Stimulated activated CD4-positive, alpha-beta T cell treated with anti-CD3 and anti-CD28 coated beads, Interleukin-15, amount 100 ng/mL, for 48 hours (primary cell): ENCODE data around the gene RHEX.

Experiments used
- DNase-seq, 2 donors: peaks; one replicate each; pipeline ENCODE4 v3.0.0-alpha.2; 2020; ENCODE audit warnings: low read depth in 2 of 2

RHEX gene

DNA sequence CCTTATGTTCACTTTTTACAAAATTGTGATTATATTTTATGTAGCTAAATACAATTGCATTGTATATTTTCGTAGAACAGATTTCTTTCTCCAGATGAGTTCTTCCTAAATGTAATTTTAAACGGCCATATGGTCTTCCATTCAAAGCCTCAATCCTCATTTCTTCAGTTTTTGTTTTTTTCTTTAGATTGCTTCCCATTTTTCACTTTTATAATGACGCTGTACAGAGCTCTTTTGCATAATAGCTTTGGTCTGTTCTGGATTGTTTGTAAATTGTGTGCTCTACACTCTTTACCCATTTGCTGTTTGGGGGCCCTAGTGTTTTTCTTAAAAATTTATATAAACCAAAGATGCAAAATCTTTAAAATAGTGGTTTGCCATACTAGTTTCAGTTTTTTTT is 36.4 kb downstream of the RHEX start:
- no peak for DNase-seq

DNA sequence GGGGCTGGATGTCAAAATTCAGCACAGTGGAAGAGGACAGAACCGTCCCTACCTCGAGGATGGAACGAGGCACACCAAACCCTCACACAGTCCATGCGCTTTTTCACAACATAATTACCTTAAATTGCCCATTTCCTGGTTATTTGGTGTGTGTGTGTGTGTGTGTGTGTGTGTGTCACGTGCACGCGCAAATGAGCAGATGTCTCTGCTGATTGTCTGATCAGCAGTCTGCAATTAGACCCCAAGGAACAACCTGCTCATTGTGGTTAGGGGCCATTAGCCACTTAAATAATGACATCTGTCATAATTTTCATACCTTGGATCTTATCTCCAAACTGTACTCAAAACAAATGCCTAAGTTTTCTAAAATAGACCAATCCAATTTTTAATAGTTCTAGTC is 41.1 kb downstream of the RHEX start:
- DNase-seq: no peak

DNA sequence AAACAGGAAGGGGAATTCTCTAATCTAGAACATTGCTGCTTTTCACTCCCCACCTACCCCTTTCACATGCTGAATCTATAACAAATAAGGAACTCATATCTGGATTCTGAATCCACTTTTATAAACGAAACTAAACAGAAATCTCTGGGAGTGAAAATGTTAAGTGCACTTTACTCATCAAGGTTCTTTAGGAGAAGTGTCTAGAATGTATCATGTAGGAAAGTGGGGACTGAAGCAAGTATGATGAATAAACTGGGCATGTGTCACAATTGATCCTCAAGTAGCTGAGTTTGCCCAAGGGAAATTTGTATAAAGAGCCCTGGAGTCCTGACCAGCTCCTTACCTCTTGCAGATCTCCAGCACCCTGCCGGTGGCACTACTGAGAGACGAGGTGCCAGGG is 44.4 kb downstream of the RHEX start:
- DNase-seq: no peak

DNA sequence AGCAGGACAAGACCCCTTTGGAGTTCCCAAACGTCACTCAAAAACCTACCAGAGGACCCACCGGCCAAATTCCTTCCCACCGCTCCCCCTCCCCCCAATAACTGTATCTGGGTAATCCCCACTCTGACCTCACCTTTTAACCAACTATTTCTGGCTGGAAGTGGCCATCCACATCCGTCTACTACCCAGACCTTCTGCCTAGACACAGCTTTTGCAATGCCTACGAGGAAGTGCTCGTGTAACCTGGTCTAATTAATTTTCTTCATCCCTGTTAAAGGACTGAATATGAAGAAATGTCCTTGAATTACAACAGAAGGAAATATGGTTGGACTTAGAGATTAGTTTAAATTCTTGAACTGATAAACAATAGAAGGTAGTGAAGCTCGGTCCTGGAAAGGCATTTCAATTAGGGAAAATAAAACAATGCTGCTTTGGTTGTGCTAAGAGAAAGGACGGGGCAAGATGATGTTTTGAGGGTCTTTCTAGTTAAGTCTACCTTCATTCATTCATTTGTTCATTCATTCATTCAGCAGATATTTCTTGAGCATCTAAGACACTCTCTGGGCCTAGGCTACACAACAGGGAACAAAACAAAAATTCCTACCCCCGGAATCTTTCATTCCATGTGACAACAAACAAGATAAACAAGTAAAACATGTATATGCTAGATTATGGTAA is 45.4 kb downstream of the RHEX start:
- DNase-seq: no peak

DNA sequence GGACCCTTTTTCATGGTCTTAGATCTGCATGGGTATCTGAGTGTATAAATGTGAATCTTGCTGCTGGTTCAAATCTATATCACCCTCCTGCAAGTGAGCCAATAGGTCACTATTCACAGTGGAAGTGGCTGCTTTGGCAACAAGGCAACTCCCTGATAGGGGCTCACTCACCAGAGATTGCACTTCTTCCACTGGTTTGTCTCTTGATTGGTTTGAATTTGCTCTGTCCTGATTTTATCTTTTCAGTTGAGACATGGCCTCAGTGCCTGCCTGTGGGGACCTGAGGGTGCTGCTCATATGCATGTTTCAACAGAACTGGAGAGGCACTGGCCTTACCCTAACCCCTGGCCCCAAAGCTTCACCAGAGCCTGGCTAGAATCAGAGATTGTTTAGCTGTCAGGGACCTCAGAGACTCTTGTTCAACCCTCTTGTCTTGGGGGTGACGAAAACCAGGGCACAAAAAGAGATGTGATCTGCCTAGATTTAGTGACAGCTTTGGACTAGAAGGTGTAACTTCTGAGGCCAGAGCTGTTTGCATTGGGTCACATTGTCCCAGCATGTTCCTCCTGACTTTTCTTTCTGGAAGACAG is 47.3 kb downstream of the RHEX start:
- DNase-seq: no peak

DNA sequence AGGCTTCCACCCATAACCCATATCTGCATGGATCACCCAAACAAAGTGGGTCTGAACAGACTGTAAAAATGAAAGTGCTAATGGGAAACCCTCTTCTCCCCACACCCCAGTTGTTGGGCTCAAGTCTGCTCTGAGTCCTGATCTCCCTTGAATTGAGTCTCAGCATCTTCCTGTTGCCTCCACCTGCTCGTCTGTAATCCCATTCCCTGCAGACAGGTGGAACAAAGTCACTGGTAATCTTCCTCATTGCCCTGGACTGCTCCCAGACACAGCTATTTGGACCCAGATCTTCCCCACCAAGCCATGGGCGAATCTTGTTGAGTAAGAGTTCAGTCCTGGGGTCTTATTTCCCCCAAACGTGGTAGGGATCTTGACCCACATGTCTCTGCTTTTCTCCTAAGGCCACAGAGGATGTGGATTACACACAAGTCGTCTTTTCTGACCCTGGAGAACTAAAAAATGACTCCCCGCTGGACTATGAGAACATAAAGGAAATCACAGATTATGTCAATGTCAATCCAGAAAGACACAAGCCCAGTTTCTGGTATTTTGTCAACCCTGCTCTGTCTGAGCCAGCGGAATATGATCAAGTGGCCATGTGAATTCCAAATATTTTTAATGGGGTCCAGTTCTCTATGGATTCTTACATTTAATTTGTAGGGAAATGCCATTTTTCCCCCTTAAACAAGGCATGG is 48.5 kb downstream of the RHEX start:
- no peak for DNase-seq

DNA sequence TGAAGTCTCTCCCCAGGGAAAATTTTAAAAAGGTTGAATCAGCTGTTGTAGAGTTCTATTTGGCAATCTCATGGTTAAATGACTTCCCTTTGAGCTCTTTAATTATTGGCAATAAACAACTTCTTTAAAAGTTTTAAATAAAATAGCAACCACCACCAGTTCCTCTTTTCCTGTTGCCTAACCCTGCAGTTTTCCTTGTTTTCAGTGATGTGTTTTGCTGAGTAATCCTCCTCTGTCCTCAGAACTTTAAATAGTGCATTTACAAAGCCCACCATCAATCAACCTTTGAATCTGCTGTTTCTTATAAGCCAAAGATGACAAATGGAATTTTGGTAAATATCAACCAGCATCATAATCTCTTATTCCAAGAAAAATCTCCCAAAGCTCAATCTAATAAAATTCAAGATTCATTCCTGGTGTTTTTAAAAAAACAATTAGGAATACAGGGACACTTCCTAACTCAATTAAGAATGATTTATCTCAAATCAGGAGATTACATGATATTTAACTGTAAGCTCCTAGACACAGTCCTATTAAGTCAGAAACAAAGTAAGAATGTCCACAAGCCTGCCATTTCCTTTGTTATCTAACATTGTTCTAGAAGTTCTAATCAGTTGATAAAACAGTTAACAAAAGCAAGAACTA is 49.4 kb downstream of the RHEX start:
- DNase-seq: no peak

DNA sequence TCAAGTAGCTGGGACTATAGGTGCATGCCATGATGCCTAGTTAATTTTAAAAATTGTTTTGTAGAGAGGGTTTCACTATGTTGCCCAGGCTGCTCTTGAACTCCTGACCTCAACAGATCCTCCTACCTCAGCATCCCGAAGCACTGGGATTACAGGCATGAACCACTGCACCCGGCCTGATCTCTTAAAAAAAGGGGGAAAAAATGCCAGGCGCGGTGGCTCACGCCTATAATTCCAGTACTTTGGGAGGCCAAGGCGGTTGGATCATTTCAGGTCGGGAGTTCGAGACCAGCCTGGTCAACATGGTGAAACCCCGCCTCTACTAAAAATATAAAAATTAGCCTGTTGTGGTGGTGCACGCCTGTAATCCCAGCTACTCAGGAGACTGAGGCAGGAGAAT is 51.0 kb downstream of the RHEX start:
- no peak for DNase-seq

DNA sequence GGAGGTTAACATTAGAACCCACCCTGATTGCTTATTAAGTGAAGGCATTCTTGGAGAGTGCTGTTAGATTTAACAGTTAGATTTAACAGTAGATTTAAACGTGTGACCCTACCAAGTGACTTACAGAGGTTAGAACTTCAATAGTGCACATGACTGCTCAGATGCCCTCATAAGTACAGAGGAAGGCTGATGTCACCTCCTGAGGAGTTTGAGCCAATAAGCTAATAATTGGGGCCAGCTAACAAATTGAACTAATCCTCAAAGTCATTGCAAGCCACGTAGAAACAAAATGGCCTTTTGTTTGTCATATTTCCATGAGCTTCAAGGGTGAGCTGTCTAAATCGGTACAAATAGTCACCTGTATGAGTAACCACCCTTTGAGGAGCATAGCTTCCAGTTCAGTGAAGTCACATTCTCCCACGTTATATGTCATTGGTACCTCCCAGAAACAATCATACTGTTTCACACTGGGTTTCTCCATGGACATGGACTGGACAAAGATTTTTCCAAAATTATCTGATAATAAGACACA is 52.6 kb downstream of the RHEX start:
- DNase-seq: no peak

DNA sequence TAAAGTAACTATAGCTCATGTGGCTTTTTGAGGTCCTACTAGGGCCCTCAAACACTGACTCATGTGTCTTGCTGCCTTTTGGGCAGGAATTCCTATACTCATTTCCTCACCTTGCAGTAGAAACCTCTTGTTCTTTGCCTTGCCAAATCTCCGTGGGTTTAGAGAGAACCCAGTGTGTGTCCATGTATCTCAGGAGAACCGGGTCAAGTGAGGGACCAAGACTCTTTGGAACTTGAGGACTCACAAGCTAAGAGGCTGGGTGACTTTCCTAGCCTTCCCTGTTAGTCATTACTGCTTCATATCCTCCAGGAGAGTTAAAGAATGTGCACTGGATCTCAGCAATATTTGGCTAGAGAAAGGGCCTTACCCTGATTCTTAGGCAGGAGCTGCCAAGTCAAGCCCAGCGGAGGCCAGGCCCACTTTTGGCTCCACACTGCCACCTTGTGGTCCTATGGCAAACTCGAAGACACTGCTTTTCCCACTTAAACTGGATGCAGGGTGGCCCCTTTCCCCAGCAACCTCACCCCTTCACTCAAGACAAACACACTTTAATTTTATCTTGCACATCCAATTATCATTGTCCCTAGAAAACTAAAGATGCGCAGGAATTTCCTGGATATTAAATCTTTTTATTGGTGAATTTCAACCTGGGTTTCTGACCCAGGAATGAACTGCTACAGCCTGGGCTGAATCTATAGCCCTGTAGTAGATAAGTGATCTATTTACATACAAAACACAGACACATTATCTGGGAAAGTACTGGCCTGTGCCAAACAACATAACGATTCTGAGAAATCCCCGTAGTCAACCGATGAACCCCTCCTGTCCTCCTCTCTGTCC is 53.6 kb downstream of the RHEX start:
- peak; percentile 52 to 68 for DNase-seq

DNA sequence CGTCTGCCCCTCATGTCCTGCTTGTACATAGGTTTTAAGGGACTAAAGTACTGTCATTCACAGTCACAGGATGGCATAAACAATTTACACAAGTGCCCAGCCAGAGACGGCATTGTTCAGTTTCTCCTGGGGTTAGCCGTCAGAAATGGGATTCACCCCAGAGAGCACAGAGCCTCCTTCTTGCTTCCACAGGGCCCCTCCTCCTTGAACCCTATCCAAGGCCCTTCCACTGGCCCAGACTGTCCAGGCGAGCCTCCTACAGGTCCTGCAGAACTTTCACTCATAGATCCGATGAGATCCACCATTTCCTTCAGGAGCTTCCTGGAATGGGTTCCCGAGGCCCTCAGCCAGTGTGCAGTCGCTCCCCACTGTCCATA is 54.2 kb downstream of the RHEX start:
- no peak for DNase-seq

DNA sequence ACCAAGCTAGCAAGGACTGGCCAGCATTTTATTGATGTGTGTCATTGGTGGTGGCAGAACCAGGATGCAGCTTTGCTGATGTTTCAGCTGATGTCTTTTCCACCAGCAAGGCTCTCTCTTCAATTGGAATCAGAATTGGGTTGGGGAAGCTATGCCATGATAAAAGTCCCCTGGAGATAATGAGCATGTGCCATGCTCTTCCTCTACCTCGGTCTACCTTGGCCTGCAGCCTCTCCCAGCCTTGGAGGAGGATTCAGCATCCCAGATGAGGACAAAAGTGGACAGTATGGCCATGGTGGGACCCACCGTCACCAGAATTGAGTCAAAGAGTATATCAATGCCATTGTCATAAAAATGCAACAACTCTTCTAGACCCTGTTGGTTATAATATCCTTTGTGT is 55.7 kb downstream of the RHEX start:
- no peak for DNase-seq

DNA sequence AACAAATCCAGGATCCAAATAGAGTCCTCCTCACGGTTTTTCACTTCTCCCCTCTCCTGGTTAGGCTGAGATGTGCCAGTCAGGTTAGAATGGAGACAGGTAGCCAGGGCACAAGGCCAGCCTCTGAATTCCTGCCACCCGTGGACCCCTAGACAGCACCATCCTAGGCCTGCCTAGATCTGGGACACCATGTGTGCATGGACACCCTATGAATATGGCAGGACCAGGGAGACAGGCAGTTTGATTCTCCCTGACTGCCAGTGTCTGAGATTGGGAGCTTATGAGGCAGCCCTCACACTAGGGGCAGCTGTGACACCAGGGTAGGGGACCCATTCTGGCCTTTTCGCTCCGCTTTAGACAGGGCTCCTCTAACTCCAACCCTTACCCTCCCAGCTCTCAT is 56.7 kb downstream of the RHEX start:
- DNase-seq: no peak

DNA sequence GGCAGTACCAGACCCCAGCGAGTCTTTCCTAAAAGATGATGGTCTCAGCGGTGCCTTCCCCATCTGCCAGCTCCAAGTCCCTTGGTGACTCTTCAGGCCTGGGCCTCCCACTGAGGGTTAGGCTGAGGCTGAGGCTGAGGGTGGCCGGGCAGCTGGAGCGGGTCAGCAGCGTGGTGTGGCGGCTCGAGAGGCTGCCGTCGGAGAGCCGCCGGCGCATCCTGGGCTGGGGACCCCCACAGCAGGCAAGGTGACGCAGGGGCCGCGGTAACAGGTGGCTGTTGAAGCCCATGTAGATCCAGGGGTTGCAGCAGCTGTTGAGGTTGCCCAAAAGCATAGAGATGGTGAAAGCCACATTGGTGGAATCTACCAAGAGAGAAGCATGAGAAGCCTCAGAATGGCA is 57.2 kb downstream of the RHEX start:
- DNase-seq: no peak

DNA sequence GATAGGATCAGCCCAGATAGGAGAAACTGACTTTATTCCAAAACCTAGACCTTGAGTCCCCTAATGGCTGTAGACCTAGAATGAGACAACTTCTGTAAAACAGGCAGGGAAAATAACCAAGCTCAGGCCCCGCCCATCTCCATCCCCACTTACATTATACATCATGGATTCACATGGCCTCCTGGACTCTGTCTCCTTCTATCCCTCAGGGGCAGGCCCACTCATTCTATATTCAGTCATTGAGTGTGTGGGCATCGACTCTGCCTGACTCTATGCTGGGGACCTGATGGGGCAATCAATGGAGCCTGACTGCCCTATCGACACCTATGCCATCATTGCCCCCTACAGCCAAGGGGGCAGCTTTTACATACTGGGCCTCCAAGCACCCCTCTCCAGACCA is 57.8 kb downstream of the RHEX start:
- DNase-seq: no peak

DNA sequence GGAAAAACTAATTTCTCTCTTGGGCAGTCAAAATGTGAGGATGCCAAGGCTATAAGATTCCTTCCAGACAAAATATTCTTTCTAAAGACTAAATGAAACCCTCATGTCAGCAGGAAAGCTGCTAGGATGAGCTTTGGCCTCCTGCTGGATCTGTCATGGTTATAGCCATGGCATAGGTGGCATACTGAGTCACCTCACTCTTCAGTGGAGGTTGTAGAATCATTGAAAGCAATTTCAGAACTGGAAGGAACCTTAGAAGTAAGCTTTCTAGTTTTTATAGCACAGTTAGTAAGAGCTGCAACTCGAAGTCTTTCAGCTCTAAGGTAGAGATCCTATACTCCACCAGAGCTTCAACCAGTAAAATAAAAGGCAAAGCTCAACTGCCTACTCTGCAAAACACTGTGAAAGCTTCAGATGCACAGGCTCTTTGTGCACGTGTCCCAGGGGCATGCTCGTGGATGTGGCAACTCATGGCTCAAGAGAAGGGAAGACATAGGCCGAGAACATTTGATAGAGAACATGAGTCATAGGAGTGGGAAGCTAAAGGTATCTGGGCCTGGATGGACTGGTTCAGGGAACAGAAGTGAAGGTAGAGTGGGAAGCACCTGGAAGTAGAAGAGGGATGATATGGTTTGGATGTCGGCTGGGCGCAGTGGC is 58.4 kb downstream of the RHEX start:
- DNase-seq: no peak

DNA sequence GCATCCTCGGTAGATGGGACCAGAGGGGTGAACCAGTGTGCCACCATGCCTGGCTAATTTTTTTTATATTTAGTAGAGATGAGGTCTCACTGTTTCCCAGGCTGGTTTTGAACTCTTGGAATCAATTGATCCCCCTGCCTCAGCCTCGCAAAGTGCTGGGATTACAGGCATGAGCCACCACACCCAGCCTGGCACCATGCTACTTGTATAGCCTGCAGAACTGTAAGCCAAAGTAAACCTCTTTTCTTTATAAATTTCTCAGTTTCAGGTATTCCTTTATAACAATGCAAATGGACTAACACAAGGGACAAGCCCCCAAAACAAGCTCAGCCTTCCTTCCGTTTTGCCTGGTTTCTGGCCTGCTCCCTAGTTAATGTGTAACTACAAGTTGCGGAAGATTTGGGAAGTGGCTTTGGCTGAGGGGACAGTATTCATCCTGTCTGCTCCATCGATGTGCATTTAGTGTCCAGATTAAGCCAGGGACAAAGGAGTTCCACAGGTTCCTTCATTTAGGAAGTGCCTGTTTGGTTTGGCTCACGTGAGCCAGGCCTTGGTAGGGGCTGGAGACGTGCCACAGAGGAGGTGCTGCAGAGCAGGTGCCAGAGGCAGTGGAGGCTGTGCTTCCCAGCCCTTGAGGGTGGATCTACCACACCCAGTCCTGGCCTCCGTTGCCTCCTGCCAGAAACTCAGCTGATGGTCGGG is 59.8 kb downstream of the RHEX start:
- no peak for DNase-seq

DNA sequence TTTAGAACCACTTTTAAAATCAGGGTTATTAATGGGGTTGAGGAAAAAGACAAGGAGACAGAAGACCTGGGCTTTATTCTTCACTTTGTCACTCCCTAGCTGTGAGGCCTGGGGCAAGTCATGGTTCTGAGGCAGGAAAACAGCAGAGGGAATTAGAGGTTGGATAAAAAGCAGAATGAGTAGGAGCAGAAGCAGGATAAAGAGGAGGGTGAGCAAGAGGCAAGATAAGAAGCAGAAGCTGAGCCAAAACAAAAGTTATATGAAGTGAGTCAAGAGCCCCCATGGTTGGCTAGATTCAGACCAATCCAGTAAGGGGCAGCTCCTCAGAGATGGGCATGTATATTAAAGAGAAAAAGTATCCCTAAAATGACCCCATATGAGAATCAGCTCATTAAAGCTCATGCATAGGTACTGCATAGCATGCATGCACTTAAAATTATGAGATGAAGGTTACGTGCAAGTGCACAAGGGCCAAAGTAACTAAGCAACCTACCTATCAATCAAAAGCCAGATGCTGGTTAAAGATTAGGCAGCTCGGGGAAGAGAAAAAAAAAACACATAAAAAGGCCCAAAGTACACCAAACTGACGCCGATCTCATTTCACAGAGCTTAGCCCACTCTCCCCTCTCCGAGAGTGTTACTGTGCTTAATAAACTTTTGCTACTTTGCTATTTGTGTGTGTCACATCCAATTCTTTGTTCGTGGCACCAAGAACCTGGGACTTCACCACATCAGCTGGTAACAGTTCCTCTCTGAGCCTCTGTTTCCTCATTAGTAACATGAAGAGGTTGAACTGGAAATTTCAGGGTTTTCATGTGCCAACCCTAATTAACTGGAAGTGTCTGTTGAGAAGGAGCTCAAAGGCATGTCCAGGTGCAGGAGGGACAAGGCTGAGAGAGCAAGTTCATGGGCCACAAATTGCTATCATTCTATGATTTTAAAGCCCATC is 62.0 kb downstream of the RHEX start:
- no peak for DNase-seq

DNA sequence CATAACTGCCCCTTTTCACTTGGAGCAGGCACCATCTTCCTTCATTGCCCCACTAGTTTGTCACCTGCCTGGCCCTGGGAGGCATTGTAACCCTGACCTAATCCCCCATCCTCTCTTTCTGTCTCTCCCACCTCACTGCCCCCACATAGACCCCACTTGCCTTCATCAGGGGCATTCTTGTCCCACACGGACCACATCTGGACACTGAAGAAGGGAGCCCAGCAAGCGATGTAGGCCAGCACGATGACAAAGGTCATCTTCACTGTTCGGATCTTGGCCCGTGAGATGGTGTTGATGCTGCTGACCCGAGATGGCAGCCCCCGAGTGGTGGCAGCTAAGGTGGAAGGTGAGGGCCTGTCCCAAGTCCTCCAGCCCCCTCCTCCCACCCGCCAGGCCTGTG is 62.8 kb downstream of the RHEX start:
- no peak for DNase-seq
